HUES48 (cell line): ENCODE data around the gene PAIP2B.
"Not testable (repeated sequence)": the region's sequence is repeated elsewhere in the genome, so short reads cannot be mapped to it uniquely, and the experiment has no call there.

ENCODE experiments used
- H3K27ac ChIP-seq: one replicate; pipeline ENCODE4 v1.7.0; 2013; ENCODE audit warnings: low read depth, low read length, inconsistent platforms
- H3K27me3 ChIP-seq: 2 replicates; pipeline ENCODE4 v1.6.1; 2013; ENCODE audit warnings: mild to moderate bottlenecking, low read length; ENCODE audit not compliant: control insufficient read depth, insufficient read depth
- H3K36me3 ChIP-seq: 2 replicates; pipeline ENCODE4 v1.6.1; 2013; ENCODE audit warnings: low read length; ENCODE audit not compliant: control insufficient read depth, insufficient read depth
- H3K4me1 ChIP-seq: 2 replicates; pipeline ENCODE4 v1.6.1; 2013; ENCODE audit warnings: mild to moderate bottlenecking, low read length; ENCODE audit not compliant: control insufficient read depth, insufficient read depth
- H3K4me3 ChIP-seq: 2 replicates; pipeline ENCODE4 v1.5.1; 2013; ENCODE audit warnings: mild to moderate bottlenecking, low read depth, low read length
- H3K9ac ChIP-seq: 2 replicates; pipeline ENCODE4 v1.6.1; 2013; ENCODE audit warnings: mild to moderate bottlenecking, low read depth, low read length, moderate library complexity
- H3K9me3 ChIP-seq: 2 replicates; pipeline ENCODE4 v1.6.1; 2013; ENCODE audit warnings: low read length; ENCODE audit not compliant: control insufficient read depth, insufficient read depth

The PAIP2B gene

DNA sequence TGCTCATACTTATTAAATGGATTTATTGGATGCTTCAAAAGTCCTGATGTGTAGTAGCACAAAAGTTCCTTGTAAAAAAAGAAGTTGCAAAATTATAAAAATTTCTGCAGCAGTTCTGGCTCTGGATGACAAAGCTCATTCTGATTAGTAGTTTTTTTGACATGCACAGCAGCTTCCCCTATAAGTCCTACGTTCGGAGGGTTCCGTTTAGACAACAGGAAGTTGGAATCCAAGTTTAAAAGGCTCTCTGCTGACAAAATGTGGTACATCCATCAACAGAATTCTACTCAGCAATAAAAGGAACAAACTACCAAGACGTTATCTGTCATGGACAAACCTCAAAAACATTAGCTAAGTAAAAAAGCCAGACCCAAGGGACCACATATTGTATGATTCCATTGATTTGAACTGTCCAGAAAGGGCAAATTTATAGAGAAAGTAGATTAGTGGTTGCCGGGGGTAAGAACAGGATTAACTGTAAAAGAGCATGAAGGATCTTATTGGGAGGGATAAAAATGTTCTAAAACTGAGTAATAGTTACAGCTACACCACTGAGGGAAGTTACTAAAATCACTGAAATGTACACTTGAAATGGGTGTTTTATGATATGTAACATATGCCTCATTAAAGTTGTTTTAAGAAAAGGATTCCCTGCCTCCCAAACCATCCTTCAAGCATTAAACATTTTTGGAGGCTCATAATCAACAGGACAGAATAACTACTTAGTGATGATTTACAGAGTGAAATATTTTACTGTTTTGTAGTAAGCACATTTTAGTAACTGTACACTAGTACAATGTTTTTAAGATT lies 43.4 kb downstream of the PAIP2B start:
- not testable (repeated sequence) for H3K36me3 ChIP-seq, H3K27me3 ChIP-seq, H3K9me3 ChIP-seq, H3K9ac ChIP-seq, H3K27ac ChIP-seq, H3K4me3 ChIP-seq
- peaks cover 25% of the 10 kb centered on the region for H3K4me1 ChIP-seq

DNA sequence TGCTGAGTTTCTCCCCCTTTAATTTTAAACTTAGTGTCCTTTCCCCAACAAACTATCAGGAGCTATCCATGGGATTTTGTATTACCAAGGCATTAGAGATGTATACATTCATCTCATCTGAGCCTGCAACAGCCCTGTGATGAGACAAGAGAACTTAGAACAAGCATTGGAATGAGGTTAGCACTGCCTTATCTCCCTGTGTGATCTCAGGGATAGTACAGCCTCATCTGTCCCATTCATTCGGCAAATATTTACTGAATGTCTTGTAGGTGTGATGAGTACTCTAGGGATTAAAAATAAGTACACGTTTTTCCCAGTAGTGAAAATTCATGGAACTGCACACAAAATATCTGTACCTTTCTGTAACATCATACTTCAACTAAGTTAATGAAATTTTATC lies 45.6 kb downstream of the PAIP2B start:
- no peaks in the 10 kb centered on the region for H3K27me3 ChIP-seq
- H3K9me3 ChIP-seq: no peaks in the 10 kb centered on the region
- H3K4me1 ChIP-seq: 0 out of 2 replicates have a peak, but pooled peaks cover 7% of the 10 kb centered on the region
- H3K27ac ChIP-seq: no peak overlapping the region
- H3K9ac ChIP-seq: no peak overlapping the region
- no peak overlapping the region for H3K4me3 ChIP-seq
- H3K36me3 ChIP-seq: no peaks in the 10 kb centered on the region

DNA sequence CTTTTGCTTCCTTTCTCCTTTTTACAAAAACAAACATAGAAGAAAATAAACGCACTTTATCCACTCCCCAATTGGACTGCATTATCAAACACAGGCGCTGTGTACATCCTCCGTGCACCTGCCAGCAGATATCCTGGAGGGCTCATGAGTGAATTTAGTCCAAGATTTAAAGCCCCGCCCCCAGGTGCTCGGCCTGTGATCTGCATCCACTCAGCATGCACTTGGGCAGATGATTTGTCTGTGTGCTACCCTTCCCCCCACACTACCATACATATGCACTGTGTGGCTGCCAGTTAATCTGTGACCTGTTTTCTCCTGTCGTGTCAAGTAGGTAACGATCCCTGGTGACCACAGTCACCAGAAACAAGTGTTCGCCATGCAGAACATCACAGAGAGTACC lies 48.1 kb downstream of the PAIP2B start:
- H3K9me3 ChIP-seq, H3K36me3 ChIP-seq, H3K4me1 ChIP-seq, H3K27me3 ChIP-seq, H3K4me3 ChIP-seq, H3K9ac ChIP-seq, H3K27ac ChIP-seq: not testable (repeated sequence)

DNA sequence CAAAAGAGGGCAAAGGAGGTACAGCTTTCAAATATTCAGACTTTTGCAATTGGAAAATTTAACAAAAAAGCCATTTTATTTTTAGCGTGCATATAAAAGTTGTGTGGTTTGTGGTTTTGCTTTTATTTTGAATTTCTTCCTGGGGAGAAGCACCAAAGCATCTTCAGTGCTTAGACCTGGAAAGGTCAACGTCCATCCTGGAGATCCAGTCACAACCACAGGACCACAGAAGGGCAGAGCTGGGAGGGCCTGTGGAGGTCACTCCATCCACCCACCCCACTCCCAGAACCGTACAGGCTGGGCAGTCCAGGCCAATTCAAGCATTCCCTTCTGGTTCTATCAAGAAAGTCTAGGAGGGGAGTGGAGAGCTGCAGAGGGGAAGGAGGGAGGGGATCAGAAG lies 52.7 kb downstream of the PAIP2B start:
- H3K9ac ChIP-seq: no peak overlapping the region
- no peaks in the 10 kb centered on the region for H3K4me1 ChIP-seq

DNA sequence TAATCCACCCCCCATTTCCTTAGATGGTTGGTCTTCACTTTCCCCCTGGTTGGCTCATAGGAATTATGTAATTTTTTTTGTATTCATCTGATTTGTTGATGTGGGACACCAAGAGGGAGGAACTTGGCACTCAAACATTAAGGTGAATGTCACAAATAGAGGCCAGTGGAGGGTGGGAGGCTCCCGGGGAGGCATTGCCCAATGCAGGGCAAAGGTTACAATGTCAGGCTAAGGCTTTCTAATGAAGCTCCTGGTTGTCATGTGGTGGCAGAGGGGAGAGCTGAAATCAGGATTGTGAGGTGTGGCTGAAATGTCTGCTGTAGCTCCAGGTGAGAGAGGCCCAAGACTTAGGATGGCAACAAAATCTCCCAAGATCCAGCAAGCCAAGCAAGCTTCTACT lies 53.8 kb downstream of the PAIP2B start:
- Histone ChIP-seq H3K4me1 (no peaks in the 10 kb centered on the region), H3K4me3 (no peak overlapping the region), H3K27me3 (no peaks in the 10 kb centered on the region), H3K9ac (no peak overlapping the region), H3K36me3 (no peaks in the 10 kb centered on the region), H3K9me3 (no peaks in the 10 kb centered on the region), H3K27ac (no peak overlapping the region)

More for the DNA sequence above, 52.7 kb downstream of the PAIP2B start:
- H3K9me3 ChIP-seq: no peaks in the 10 kb centered on the region
- no peak overlapping the region for H3K4me3 ChIP-seq
- H3K36me3 ChIP-seq: no peaks in the 10 kb centered on the region
- no peak overlapping the region for H3K27ac ChIP-seq
- H3K27me3 ChIP-seq: no peaks in the 10 kb centered on the region

DNA sequence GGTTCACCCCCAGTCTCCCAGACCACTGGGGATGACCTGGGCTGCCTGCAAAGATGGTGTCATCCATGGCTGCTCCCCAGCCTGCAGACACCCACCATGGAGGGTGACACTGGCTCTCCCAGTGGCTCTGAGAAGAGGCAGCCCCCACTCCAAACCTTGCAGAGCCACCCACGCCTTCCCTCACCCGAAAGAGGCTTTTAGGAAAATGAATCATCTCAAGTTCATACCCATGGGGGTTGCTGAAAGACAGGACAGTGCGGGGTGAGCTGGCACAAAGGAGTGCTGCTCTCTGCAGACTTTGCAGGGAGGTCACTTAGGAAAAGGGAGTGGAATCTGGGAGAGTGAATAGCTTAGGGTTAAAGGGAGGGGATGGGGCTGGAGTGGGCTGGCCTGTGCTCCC lies 60.1 kb downstream of the PAIP2B start:
- Histone ChIP-seq H3K27me3 (no peaks in the 10 kb centered on the region), H3K4me3 (no peak overlapping the region), H3K4me1 (no peaks in the 10 kb centered on the region), H3K27ac (no peak overlapping the region), H3K36me3 (no peaks in the 10 kb centered on the region), H3K9ac (no peak overlapping the region), H3K9me3 (no peaks in the 10 kb centered on the region)

DNA sequence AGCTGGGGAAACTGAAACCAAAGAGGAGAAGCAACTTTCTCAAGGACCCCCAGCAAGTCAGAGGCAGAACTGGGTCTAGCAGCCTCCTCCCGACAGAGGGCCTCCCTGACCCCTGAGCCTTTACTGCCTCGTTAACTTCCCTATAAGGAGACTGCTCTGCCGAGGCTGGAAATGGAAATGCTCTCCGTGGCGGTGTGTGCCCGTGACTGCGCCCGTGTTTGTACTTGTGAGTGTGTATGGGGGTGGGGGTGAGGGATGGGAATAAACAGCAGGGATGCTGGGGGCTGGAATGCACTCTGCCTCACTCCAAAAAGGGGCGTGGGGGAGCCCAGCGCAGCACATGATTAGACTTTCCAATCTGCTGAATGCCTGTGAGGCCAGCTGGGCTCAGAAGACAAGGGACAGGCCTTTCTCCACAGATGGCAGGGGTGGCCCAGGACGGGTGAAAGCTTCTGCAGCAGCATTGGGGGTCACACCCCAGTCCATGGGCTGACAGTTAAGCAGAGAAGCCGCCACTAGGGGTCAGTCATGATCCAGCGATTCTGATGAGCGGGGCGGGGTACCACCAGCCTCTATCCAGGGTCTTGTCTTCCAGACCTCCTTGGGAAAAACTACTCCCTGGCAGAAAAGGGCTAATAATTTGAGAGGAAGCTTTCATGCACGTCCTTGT lies 69.6 kb downstream of the PAIP2B start:
- H3K27me3 ChIP-seq: no peaks in the 10 kb centered on the region
- H3K4me1 ChIP-seq: peaks cover 6% of the 10 kb centered on the region
- no peak overlapping the region for H3K4me3 ChIP-seq
- no peak overlapping the region for H3K9ac ChIP-seq
- H3K27ac ChIP-seq: no peak overlapping the region
- H3K36me3 ChIP-seq: no peaks in the 10 kb centered on the region
- no peaks in the 10 kb centered on the region for H3K9me3 ChIP-seq

DNA sequence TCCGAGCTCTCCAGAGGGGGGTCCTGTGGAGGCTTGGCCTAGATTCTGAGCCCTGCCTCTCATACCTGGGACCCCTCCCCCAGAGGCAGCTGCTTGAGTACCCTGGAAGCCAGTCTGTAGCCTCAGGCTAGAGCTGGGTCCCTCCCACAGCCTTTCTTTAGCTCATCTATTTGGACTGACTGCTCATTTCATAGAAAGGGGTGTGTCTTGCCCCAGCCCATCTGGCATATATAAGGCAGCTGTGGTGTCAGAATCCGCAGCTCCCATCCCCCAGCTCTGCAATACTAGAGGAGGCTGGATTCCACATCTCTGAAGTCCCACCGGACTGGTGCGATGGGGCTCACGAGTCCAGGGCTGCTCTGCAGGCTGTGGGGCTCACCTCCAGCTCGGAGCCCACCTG lies 70.3 kb downstream of the PAIP2B start:
- no peak overlapping the region for H3K4me3 ChIP-seq
- no peaks in the 10 kb centered on the region for H3K9me3 ChIP-seq
- H3K36me3 ChIP-seq: no peaks in the 10 kb centered on the region
- no peaks in the 10 kb centered on the region for H3K27me3 ChIP-seq
- H3K9ac ChIP-seq: no peak overlapping the region
- no peak overlapping the region for H3K27ac ChIP-seq
- peaks cover 6% of the 10 kb centered on the region for H3K4me1 ChIP-seq

DNA sequence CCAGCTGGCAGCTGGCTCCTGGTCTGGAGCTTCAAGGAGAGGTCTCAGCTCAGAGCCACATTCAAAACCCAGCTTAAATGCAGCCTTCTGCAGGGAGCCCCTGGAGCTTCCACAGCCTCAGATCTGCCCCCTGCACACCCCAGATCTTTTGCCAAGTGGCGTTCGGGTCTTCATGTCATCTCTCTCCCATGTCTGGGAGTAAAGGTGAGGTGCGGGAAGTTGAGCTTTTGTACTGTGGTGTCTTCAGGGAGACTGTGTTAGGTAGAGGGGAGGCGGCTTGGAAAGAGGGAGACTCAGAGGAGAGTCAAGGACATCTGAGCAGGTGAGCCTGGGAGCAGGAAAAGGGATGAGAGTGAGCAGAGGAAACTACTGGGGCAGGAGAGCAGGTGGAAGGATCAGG lies 71.1 kb downstream of the PAIP2B start:
- Histone ChIP-seq H3K36me3 (no peaks in the 10 kb centered on the region), H3K4me1 (peaks cover 6% of the 10 kb centered on the region), H3K9me3 (no peaks in the 10 kb centered on the region), H3K9ac (no peak overlapping the region), H3K27me3 (no peaks in the 10 kb centered on the region), H3K27ac (no peak overlapping the region), H3K4me3 (no peak overlapping the region)

DNA sequence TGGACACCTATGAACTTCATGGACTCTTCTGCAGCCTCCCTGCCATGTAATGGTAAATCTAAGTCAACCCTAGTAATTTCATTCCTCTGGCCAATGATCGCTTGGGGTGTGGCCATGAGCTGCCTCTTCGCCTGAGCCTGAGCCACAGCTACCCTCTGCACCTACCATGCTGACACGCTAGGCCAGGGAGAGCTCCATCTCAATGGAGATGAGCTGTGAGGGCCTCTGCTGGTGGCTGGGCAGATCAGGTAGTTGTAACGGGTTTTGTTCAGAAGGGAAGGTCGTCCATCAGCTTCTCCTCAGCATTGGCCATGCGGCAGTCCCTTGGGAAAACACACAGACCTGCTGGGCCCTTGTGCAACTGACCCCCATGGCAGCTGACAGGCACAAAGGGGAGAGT lies 72.1 kb downstream of the PAIP2B start:
- Histone ChIP-seq H3K9me3 (no peaks in the 10 kb centered on the region), H3K27ac (no peak overlapping the region), H3K27me3 (no peaks in the 10 kb centered on the region), H3K4me1 (peaks cover 6% of the 10 kb centered on the region), H3K36me3 (peaks cover 7% of the 10 kb centered on the region), H3K9ac (no peak overlapping the region), H3K4me3 (no peak overlapping the region)

DNA sequence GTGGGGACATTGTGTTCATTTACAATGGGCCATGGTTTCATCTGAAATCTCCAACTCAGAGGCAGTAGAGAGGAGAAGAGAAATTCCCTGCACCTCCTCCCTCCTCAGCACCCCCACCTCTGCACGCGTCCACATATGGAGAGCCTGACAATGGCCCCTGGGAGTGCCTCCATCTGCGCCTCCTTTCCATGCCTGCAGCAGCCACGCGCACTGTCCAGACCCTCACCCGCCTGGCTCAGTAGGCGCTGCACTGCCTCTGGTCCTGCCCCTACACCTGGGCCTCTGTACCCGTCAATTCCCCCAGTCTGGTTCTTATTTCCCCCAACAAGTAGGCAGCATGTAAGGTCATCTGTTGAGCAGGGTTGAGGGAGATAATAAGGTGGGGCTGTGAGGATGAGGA lies 72.6 kb downstream of the PAIP2B start:
- Histone ChIP-seq H3K9me3 (no peaks in the 10 kb centered on the region), H3K27me3 (no peaks in the 10 kb centered on the region), H3K27ac (no peak overlapping the region), H3K4me1 (peaks cover 6% of the 10 kb centered on the region), H3K36me3 (peaks cover 12% of the 10 kb centered on the region), H3K4me3 (no peak overlapping the region), H3K9ac (no peak overlapping the region)
